ENCODE results near the gene ATF6. TPM values are rescaled to one million over a fixed set of nuclear protein-coding genes. Genes with fewer than 3 reads are reported as not detected.

Gene ATF6
- total RNA-seq, 1 experiment from 2014 or later: 10.6 TPM

DNA sequence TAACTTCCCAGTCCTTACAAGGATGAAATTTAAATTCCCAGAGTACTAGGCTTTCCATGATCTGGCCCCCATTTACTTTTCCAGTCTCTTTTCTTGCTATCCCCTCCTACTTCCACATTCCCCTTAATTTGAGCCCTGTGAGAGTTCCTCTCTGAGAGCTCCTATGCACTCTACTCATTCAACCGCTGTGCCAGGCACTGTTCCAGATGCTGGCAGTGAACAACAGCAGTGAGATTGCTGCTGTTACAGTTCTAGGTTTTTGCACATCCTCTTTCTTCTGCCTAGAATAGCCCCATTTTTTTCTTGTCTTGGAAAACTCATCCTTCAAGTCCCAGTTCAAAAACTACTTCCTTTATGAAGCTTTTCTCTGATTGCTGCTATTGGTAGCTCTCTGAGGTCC, 18.8 kb downstream of the ATF6 start:
- H3K9me3 Mint-ChIP-seq: no peaks in the 10 kb centered on the region
- no peaks in the 10 kb centered on the region for H3K36me3 Mint-ChIP-seq
- TF ChIP-seq HMGA2 (CRISPR knock-in tag; IDR thresholded peaks at IDR 0.05): no peak
- TF ChIP-seq AR (CRISPR knock-in tag; IDR thresholded peaks at IDR 0.05): no peak
- no peak for TF ChIP-seq CREB1 (CRISPR knock-in tag; IDR thresholded peaks at IDR 0.05)
- TF ChIP-seq, protein P1, sequence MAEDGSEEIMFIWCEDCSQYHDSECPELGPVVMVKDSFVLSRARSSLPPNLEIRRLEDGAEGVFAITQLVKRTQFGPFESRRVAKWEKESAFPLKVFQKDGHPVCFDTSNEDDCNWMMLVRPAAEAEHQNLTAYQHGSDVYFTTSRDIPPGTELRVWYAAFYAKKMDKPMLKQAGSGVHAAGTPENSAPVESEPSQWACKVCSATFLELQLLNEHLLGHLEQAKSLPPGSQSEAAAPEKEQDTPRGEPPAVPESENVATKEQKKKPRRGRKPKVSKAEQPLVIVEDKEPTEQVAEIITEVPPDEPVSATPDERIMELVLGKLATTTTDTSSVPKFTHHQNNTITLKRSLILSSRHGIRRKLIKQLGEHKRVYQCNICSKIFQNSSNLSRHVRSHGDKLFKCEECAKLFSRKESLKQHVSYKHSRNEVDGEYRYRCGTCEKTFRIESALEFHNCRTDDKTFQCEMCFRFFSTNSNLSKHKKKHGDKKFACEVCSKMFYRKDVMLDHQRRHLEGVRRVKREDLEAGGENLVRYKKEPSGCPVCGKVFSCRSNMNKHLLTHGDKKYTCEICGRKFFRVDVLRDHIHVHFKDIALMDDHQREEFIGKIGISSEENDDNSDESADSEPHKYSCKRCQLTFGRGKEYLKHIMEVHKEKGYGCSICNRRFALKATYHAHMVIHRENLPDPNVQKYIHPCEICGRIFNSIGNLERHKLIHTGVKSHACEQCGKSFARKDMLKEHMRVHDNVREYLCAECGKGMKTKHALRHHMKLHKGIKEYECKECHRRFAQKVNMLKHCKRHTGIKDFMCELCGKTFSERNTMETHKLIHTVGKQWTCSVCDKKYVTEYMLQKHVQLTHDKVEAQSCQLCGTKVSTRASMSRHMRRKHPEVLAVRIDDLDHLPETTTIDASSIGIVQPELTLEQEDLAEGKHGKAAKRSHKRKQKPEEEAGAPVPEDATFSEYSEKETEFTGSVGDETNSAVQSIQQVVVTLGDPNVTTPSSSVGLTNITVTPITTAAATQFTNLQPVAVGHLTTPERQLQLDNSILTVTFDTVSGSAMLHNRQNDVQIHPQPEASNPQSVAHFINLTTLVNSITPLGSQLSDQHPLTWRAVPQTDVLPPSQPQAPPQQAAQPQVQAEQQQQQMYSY (CRISPR knock-in tag; IDR thresholded peaks at IDR 0.05): no peak
- TF ChIP-seq ZBTB43 (CRISPR knock-in tag; IDR thresholded peaks at IDR 0.05): no peak
- TF ChIP-seq, protein P2, sequence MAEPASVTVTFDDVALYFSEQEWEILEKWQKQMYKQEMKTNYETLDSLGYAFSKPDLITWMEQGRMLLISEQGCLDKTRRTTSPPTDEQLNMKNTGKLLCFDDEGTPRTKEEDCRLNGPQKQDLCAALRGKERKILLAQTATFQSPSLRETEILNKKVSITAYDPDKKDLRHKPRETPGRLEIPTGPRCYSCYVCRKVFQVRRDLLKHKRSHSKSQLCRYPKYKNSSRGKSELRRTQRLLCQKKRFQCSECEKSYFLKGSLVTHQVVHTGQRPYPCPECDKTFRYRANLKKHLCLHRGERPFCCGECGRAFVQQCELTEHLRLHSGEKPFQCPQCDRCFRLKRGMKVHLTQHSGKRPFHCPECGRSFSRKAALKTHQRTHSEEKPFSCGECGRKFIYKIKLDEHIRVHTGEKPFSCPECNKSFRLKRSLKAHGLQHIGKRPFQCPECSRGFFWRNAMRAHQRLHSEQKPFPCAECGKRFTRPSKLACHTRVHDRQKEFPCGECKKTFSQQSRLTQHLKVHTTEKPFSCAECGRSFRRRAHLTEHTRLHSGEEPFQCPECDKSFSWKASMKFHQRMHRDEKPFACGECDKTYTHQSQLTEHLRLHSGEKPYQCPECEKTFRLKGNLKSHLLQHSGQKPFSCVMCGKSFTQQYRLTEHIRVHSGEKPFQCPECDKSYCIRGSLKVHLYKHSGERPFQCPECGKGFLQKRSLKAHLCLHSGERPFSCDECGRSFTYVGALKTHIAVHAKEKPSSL (CRISPR knock-in tag; conservative IDR thresholded peaks at IDR 0.05): no peak
- no peak for TF ChIP-seq ZNF423 (CRISPR knock-in tag; IDR thresholded peaks at IDR 0.05)
- no peak for TF ChIP-seq MAX (CRISPR knock-in tag; IDR thresholded peaks at IDR 0.05)
- no peak for TF ChIP-seq ETV6 (CRISPR knock-in tag; IDR thresholded peaks at IDR 0.05)
- no peak for TF ChIP-seq CDX4 (CRISPR knock-in tag; IDR thresholded peaks at IDR 0.05; ENCODE audit: borderline replicate concordance)
- TF ChIP-seq SMAD3 (CRISPR knock-in tag; IDR thresholded peaks at IDR 0.05; ENCODE audit: borderline replicate concordance): no peak
- no peak for TF ChIP-seq ELF4 (CRISPR knock-in tag; IDR thresholded peaks at IDR 0.05; ENCODE audit: low read depth)
- TF ChIP-seq FOXK1 (CRISPR knock-in tag; IDR thresholded peaks at IDR 0.05): no peak
- TF ChIP-seq IRF2 (CRISPR knock-in tag; IDR thresholded peaks at IDR 0.05; ENCODE audit: borderline replicate concordance, low read depth): no peak
- no peak for TF ChIP-seq GABPB1 (CRISPR knock-in tag; IDR thresholded peaks at IDR 0.05)
- no peak for TF ChIP-seq ZNF396 (CRISPR knock-in tag; IDR thresholded peaks at IDR 0.05; ENCODE audit: borderline replicate concordance)
- no peaks in the 10 kb centered on the region for H3K27me3 Mint-ChIP-seq (ENCODE audit: low read depth)
- no peak overlapping the region for H3K27ac Mint-ChIP-seq
- ChIA-PET CTCF (interaction anchor here (1.0 kb wide), 1 partner anchor 7 kb away, joined by 5 read pairs; no protein-coding TSS in a partner anchor), POLR2A (no interaction called here)
- DNase-seq (ENCODE audit: low spot score) (no peak), ATAC-seq (no peak)
- no peak overlapping the region for H3K4me3 Mint-ChIP-seq
- H3K4me1 Mint-ChIP-seq: no peaks in the 10 kb centered on the region

Measured in WTC11 (cell line).